Muscle layer of duodenum (tissue), 2 donors: ENCODE data around the gene RPH3AL.

ENCODE experiments used
- H3K27ac ChIP-seq: one replicate; pipeline ENCODE4 v1.7.0; 2013; ENCODE audit warnings: mild to moderate bottlenecking, low read length
- H3K27me3 ChIP-seq: one replicate; pipeline ENCODE4 v1.7.0; 2013; ENCODE audit warnings: low read depth, mild to moderate bottlenecking, control low read depth, low read length
- H3K36me3 ChIP-seq, 2 donors: one replicate each; pipeline ENCODE4 v1.7.0; 2013; ENCODE audit warnings: low read length in 2 of 2, control low read depth in 1 of 2, mild to moderate bottlenecking in 1 of 2; ENCODE audit not compliant: insufficient read depth in 2 of 2, control insufficient read depth in 1 of 2
- H3K4me1 ChIP-seq, 2 donors: one replicate each; pipeline ENCODE4 v1.7.0; 2013; ENCODE audit warnings: low read length in 2 of 2, mild to moderate bottlenecking in 2 of 2, control low read depth in 1 of 2, moderate library complexity in 1 of 2; ENCODE audit not compliant: insufficient read depth in 2 of 2, control insufficient read depth in 1 of 2
- H3K4me3 ChIP-seq, 2 donors: one replicate each; pipeline ENCODE4 v1.7.0; 2013; ENCODE audit warnings: low read length in 2 of 2, low read depth in 1 of 2, mild to moderate bottlenecking in 1 of 2
- H3K9me3 ChIP-seq, 2 donors: one replicate each; pipeline ENCODE4 v1.7.0; 2013; ENCODE audit warnings: low read length in 2 of 2, control low read depth in 1 of 2, mild to moderate bottlenecking in 1 of 2; ENCODE audit not compliant: control insufficient read depth in 1 of 2
- donor health status: healthy.

Gene RPH3AL

DNA sequence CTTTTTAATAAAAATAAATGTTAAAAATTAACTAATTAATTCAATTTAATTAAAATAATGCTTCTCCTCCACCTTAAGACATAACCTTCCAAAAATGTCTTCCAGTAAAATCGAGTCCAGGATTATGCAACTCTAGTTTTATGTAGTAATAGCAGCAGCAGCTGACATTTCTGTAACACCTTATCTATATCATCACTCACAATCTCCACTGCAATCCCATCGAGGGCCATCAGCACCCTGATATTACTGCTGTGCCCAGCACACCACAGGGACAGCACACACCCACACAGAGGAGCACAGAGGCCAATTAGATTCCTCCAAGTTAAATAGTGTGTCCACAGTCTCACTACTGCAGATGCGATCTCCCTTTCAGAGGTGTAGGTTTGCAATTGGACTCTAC is 2.9 kb downstream of the RPH3AL start:
- peaks cover 3 to 16% of the 10 kb centered on the region in 2 donors for H3K4me1 ChIP-seq
- H3K27ac ChIP-seq = peak overlapping the region; percentile 32

DNA sequence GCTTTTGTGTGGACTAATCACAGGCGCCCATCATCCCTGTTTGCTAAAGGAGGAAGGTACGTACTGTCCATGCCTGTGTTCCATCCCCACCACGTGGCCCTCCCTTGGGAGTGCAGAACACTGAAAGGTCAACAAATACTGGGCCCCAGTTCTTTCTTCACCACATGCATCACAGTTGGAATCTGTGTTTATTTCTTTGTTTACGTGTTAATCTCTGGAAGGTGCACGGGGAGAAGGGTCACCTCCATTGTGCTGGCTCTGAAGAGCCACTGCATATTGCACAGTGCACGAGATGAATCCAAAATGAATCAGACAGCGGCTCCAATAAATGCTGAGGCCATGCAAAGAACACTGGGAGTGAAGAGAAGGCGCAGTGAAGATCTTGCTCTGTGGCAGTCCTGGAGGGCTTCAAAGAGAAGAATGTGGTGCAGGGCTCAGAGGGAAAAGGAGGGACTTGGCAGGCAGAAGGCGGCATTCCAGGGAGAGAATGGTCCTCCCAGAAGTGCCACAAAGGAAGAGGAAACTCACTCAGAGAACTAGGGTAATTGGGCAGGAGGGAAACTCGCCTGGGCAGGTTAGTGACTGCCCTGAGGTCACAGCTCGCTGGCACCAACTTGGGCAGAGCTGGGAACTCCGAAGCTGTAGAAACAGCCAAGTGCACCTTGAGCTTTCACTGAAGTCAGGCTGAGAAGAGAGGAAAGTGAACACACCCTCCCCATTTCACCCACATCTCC is 3.7 kb downstream of the RPH3AL start:
- peaks cover 3 to 16% of the 10 kb centered on the region in 2 donors for H3K4me1 ChIP-seq
- no peak overlapping the region for H3K4me3 ChIP-seq
- peak overlapping the region; percentile 41 for H3K27ac ChIP-seq

More for the DNA sequence above, 2.9 kb downstream of the RPH3AL start:
- H3K36me3 ChIP-seq = no peaks in the 10 kb centered on the region
- no peaks in the 10 kb centered on the region for H3K9me3 ChIP-seq
- H3K27me3 ChIP-seq = no peaks in the 10 kb centered on the region
- H3K4me3 ChIP-seq = no peak overlapping the region

DNA sequence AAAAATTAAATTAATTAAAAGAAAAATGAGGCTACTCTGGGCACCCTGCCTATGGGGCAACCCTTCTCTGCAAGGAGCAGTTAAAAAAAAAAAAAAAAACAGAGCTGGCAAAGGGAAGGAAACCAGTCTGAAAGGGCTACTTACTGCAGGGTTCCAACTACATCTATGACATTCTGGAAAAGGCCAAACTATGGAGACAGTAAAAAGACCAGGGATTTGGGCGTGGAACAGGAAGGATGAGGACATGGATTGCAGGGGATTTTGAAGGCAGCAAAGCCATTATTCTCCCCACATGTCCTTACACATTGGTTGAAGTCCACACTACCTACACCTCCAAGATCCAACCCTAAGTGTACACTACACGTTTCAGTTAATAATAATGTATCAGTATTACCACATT is 4.6 kb downstream of the RPH3AL start:
- no peaks in the 10 kb centered on the region for H3K27me3 ChIP-seq
- H3K27ac ChIP-seq = peak overlapping the region; percentile 41
- peaks cover 3 to 16% of the 10 kb centered on the region in 2 donors for H3K4me1 ChIP-seq
- no peak overlapping the region for H3K4me3 ChIP-seq
- no peaks in the 10 kb centered on the region for H3K9me3 ChIP-seq
- H3K36me3 ChIP-seq = no peaks in the 10 kb centered on the region

More for the DNA sequence above, 3.7 kb downstream of the RPH3AL start:
- Histone ChIP-seq H3K36me3 (no peaks in the 10 kb centered on the region), H3K9me3 (no peaks in the 10 kb centered on the region), H3K27me3 (no peaks in the 10 kb centered on the region)

DNA sequence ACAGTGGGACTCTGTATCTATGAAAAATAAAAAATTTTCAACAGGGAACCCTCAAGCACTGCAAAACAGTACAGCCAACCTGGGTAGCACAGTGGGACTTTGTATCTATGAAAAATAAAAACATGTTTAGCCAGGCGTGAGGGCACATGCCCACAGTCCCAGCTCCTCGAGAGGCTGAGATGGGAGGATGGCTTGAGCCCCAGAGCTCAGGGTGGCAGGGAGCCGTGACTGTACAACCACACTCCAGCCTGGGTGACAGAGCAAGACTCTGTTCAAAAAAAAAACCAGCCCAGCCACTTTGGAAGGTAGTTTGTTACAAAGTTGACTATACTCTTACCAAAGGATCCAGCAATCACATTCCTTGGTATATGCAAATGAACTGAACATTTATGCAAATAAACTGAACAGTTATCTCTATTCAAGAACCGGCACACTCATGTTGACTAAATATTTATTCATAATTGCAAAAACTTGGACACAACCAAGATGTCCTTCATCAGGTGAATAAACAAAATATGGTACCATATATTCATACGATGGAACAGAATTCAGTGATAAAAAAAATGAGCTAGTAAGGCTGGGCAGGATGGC is 5.2 kb downstream of the RPH3AL start:
- no peak overlapping the region for H3K4me3 ChIP-seq
- peaks cover 3 to 16% of the 10 kb centered on the region in 2 donors for H3K4me1 ChIP-seq
- H3K36me3 ChIP-seq = no peaks in the 10 kb centered on the region
- H3K27ac ChIP-seq = no peak overlapping the region
- no peaks in the 10 kb centered on the region for H3K9me3 ChIP-seq
- H3K27me3 ChIP-seq = no peaks in the 10 kb centered on the region

DNA sequence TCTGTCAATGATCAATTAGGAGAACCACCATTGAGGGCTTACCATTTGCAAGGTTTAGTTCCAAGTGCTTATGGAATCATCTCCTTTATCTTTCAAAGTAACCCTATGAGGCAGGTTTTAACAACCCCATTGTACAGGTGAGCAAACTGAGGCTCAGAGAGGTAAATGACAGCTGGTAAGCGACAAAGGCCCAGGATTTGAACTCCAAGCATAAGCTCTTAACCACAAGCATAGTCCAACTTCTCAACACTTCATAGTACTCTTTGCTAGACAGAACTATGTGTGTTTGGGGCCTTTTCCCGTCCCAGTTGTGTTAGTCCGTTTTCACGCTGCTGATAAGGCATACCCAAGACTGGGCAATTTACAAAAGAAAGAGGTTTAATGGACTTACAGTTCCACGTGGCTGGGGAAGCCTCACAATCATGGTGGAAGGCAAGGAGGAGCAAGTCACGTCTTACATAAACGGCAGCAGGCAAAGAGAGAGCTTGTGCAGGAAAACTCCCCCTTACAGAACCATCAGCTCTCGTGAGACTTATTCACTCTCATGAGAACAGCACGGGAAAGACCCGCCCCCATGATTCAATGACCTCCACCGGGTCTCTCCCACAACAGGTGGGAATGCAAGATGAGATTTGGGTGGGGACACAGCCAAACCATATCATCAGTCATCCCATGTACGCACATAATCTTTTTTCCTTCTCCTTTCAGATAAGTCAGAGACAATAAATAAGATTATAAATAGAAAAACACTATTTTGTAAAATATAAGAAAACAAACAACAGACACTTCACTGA is 6.4 kb downstream of the RPH3AL start:
- Histone ChIP-seq H3K36me3 (no peaks in the 10 kb centered on the region), H3K4me1 (peaks cover 0 to 8% of the 10 kb centered on the region in 2 donors), H3K4me3 (no peak overlapping the region), H3K27me3 (no peaks in the 10 kb centered on the region), H3K27ac (no peak overlapping the region), H3K9me3 (no peaks in the 10 kb centered on the region)

DNA sequence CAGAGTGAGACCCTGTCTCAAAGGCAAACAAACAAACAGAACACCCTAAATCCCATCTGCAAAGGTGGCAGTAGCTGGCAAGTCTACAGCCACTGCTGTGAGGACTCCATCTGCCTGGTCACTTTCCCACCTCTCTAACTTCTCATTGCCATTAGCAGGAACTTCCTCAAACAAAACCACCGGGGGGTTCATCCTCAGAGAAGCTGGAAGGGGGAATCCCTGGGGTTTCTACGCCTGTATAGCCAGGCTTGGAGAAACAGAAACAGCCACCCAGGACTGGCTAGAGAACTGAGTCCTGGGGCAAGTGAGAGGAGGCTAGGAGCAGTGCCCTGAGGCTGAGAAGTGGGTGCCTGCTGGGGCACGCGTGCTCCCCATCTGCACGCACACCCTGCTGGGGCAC is 7.3 kb downstream of the RPH3AL start:
- Histone ChIP-seq H3K27ac (no peak overlapping the region), H3K4me3 (no peak overlapping the region), H3K9me3 (no peaks in the 10 kb centered on the region), H3K27me3 (no peaks in the 10 kb centered on the region), H3K4me1 (peaks cover 0 to 3% of the 10 kb centered on the region in 2 donors), H3K36me3 (no peaks in the 10 kb centered on the region)

DNA sequence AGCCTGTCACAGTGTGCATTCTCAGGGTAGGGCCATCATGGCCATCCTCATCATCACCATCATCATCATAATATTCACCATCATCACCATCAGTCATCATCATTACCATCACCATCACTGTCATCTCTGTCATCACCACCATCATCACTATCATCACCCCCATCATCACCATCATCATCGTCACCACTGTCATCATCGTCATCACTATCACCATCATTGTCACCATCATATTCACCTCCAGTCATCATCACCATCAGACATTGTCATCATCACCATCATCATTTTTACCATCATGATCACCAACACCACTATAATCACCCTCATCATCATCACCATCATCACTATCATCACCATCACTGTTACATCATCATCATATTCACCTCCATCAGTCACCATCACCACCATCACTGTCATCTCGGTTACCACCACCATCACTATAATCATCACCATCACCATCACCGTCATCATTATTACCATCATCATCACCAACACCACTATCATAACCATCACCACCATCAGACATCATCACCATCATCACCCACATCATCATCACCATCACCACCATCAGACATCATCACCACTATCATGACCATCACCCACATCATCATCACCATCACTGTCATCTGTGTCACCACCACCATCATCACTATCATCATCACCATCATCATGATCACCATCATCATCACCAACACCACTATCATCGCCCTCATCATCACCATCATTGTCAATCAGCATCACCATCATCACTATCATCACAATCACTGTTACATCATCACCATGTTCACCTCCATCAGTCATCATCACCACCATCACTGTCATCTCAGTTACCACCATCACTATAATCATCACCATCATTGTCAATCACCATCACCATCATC is 8.5 kb downstream of the RPH3AL start:
- Histone ChIP-seq H3K9me3 (no peaks in the 10 kb centered on the region), H3K27me3 (no peaks in the 10 kb centered on the region), H3K4me1 (peaks cover 0 to 3% of the 10 kb centered on the region in 2 donors), H3K36me3 (no peaks in the 10 kb centered on the region), H3K27ac (no peak overlapping the region), H3K4me3 (no peak overlapping the region)

DNA sequence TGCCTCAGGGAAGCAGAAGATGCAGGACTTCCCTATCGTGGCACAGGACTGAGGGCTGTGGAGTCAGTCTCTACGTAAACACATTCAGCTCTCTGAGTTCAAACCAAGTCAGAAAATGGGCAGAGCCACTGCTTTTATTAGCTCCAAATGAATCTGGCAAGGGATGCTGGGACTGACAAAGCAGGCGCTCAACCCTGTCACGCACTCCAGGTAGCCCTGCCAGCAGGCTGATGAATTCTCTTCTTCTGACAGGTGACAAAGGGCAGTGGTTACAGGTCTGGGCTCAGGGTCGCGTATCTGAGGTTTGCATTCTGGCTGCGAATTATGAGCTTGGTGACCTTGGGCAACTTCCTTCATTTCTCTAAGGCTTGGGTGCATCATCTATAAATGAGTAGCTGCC is 9.4 kb downstream of the RPH3AL start:
- no peak overlapping the region for H3K27ac ChIP-seq
- H3K36me3 ChIP-seq = no peaks in the 10 kb centered on the region
- H3K27me3 ChIP-seq = no peaks in the 10 kb centered on the region
- peaks cover 0 to 2% of the 10 kb centered on the region in 2 donors for H3K4me1 ChIP-seq
- H3K9me3 ChIP-seq = no peaks in the 10 kb centered on the region
- no peak overlapping the region for H3K4me3 ChIP-seq

DNA sequence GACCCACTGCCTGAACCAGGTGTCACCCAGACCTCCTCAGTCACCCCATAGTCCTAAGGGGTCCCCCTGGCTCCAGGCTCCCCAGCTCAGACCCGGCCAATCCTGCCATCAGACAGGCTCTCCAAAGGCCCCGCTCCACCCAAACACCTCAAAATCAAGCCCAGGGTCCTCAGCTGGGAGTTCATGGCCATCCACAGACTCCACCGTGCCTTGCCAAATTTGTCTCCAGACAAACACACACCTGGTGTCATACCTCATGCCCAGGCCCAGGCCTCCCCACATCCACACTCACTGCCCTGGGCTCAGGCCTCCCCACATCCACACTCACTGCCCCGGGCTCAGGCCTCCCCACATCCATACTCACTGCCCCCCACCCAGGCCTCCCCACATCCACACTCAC is 12.5 kb downstream of the RPH3AL start:
- no peaks in the 10 kb centered on the region for H3K36me3 ChIP-seq
- peaks cover 0 to 6% of the 10 kb centered on the region in 2 donors for H3K4me1 ChIP-seq
- no peaks in the 10 kb centered on the region for H3K27me3 ChIP-seq
- no peak overlapping the region for H3K4me3 ChIP-seq
- H3K9me3 ChIP-seq = no peaks in the 10 kb centered on the region
- no peak overlapping the region for H3K27ac ChIP-seq

DNA sequence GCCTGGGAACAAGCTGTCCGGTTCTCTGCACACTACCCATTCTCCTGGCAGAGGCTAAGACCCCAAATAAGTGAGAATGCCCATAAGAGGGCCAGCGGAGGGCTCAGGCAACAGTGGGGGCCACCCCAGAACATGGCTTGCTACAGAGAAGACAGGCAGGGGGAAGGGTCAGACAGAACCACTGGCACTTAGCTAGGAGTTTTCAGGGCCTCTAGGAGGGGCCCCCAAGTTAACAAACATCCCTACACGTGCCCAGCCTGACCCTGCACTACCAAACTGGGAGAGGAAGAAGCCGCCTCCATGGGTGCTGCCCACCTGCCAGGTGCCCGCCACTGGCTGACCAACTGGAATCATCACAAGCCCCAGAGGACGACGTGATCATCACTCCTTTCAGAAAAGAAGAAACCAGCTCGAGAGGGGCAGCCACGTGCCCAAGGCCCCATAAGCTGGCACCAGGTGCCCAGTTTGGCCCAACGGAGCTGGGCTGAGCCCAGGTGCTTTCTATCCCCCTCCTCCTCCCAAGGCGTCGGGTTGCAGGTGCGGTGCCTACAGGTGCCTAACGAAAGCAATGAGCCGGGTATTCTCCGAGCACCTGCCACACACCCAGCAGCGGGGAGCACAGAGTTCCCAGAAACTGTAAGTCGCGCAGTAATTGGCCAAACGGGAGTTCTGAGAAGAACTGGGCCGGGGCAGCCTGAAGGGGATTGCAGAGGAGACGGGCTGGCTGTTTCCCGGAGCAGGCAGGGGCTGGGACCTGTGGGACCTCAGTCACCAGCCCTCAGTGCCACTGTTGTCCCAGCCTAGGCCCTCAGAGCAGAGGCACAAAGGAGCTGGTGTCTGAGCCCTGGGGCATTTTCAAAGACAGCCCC is 13.2 kb downstream of the RPH3AL start:
- H3K4me1 ChIP-seq = peaks cover 0 to 10% of the 10 kb centered on the region in 2 donors
- H3K36me3 ChIP-seq = no peaks in the 10 kb centered on the region
- no peaks in the 10 kb centered on the region for H3K27me3 ChIP-seq
- H3K9me3 ChIP-seq = no peaks in the 10 kb centered on the region
- no peak overlapping the region for H3K4me3 ChIP-seq
- H3K27ac ChIP-seq = no peak overlapping the region
